Loucy (cell line): Measurements from ENCODE around the gene ASB2.

Experiments used
- H2AFZ ChIP-seq: fragments of 200-600 bp; sonication (generic); 2 replicates; pipeline ENCODE4 v1.6.0; 2016; ENCODE audit warnings: antibody characterized with exemption, mild to moderate bottlenecking, low read length, moderate library complexity
- H3F3A ChIP-seq: fragments of 200-600 bp; 2 replicates; pipeline ENCODE4 v1.6.0; 2016; ENCODE audit warnings: antibody characterized with exemption, low read depth, mild to moderate bottlenecking
- H3K27me3 ChIP-seq: fragments of 200-600 bp; sonication (generic); 2 replicates; pipeline ENCODE4 v1.6.1; 2014; ENCODE audit warnings: low read length, mild to moderate bottlenecking; ENCODE audit not compliant: insufficient read depth, poor library complexity, severe bottlenecking
- H3K36me3 ChIP-seq: fragments of 200-600 bp; sonication (generic); 2 replicates; pipeline ENCODE4 v1.6.1; 2016; ENCODE audit warnings: low read length; ENCODE audit not compliant: insufficient read depth
- H3K4me1 ChIP-seq: fragments of 200-600 bp; sonication (generic); 2 replicates; pipeline ENCODE4 v1.5.1; 2014; ENCODE audit warnings: low read length, mild to moderate bottlenecking; ENCODE audit not compliant: insufficient read depth, poor library complexity, severe bottlenecking
- H3K4me2 ChIP-seq: fragments of 200-600 bp; sonication (generic); 2 replicates; pipeline ENCODE4 v1.6.0; 2014; ENCODE audit warnings: antibody characterized with exemption, low read length, low read depth, mild to moderate bottlenecking; ENCODE audit not compliant: poor library complexity, severe bottlenecking
- H3K4me3 ChIP-seq: fragments of 200-600 bp; sonication (generic); 2 replicates; pipeline ENCODE4 v1.5.1; 2014; ENCODE audit warnings: low read length, mild to moderate bottlenecking, mixed read lengths; ENCODE audit not compliant: poor library complexity, severe bottlenecking
- H3K79me2 ChIP-seq: fragments of 200-600 bp; sonication (generic); 2 replicates; pipeline ENCODE4 v1.6.1; 2014; ENCODE audit warnings: low read length; ENCODE audit not compliant: insufficient read depth
- H3K9ac ChIP-seq: fragments of 200-600 bp; sonication (generic); 2 replicates; pipeline ENCODE4 v1.6.0; 2014; ENCODE audit warnings: mild to moderate bottlenecking, low read depth, low read length, moderate library complexity; ENCODE audit not compliant: poor library complexity, severe bottlenecking
- H3K9me2 ChIP-seq: fragments of 200-600 bp; sonication (generic); replicated peaks from 2 replicates; pipeline ENCODE4 v1.6.1; 2016; ENCODE audit warnings: low read depth, low read length, mixed read lengths
- H3K9me3 ChIP-seq: fragments of 200-600 bp; sonication (generic); 2 replicates; pipeline ENCODE4 v1.6.1; 2014; ENCODE audit warnings: mild to moderate bottlenecking, antibody characterized with exemption, low read length, low read depth; ENCODE audit not compliant: insufficient read depth
- H4K20me1 ChIP-seq: fragments of 200-600 bp; sonication (generic); 2 replicates; pipeline ENCODE4 v1.6.0; 2014; ENCODE audit warnings: antibody characterized with exemption, low read length, mild to moderate bottlenecking; ENCODE audit not compliant: insufficient read depth, poor library complexity, severe bottlenecking
- CTCF ChIP-seq: fragments of 200-600 bp; sonication (generic); conservative IDR thresholded peaks from 2 replicates; pipeline ENCODE4 v1.5.1; 2014; ENCODE audit warnings: mild to moderate bottlenecking, antibody characterized with exemption, low read length
- EZH2phosphoT487 ChIP-seq: fragments of 200-600 bp; IDR thresholded peaks from 2 replicates; pipeline ENCODE4 v1.6.1; 2018; ENCODE audit warnings: antibody characterized with exemption, mild to moderate bottlenecking, moderate library complexity, borderline replicate concordance

Gene ASB2

DNA sequence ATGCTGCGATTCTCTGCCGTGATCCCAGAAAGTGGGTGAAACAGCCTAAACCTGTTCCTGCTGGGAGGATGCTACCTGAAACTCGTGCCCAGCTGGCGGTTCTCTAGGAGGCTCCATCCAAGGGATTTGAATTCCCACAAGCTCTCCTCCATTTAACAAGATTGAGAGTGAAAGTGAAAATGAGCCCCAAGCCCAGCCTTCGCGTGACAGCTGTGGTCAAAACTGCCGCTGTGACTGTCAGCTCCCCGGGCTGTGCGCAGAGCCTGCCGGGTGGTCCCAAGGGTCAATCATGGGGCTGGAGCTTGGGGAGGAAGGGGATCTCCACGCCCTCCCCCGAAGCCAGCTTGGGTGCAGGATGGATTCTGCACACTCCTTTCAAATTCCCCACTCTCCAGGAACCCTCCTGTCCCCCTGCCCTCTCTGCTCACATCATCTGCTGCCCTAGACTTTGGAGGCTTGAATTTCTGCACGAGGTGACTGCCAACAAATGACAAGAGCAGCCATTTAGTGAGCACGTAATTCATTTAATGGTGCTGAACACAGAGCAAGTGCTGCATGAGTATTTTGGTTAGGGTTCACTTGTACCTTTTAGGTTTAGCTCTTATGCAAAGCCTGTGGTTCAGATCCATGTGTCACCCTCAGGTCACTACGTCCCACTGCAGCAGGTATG is 5.3 kb downstream of the ASB2 start:
- H3K9me3 ChIP-seq: no peaks in the 10 kb centered on the region
- H3K9me2 ChIP-seq: no peaks in the 10 kb centered on the region
- H3K36me3 ChIP-seq: no peaks in the 10 kb centered on the region
- TF ChIP-seq CTCF: 0 out of 2 replicates have a peak, but pooled peaks have one; percentile 22
- no peak for TF ChIP-seq EZH2phosphoT487
- peaks cover 6% of the 10 kb centered on the region for H3K4me1 ChIP-seq
- H4K20me1 ChIP-seq: no peaks in the 10 kb centered on the region
- H3K4me3 ChIP-seq: peak overlapping the region; percentile 71
- H3F3A ChIP-seq: no peaks in the 10 kb centered on the region
- H3K4me2 ChIP-seq: peak overlapping the region; percentile 77
- no peaks in the 10 kb centered on the region for H3K79me2 ChIP-seq
- peak overlapping the region; percentile 73 for H2AFZ ChIP-seq
- H3K27me3 ChIP-seq: peaks cover 50% of the 10 kb centered on the region
- H3K9ac ChIP-seq: peak overlapping the region; percentile 51

DNA sequence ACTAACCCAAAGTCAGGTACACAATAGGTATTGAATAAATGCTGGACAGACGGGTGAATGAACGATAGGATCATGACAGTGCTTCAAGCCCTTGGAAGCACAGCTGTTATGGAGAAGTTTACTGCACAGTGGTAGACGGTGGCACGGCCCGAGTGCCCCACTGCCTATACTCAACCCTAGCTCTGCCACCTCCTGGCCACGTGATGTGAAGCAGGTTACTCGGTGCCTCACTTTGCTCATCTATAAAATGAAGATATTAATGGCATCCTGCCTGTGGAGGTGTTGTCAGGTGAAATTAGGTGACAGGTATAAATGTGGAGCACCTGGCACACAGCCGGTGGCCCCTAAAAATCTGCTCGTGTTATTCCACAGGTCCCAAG is 5.8 kb downstream of the ASB2 start:
- Histone ChIP-seq H3K79me2 (no peaks in the 10 kb centered on the region), H4K20me1 (no peaks in the 10 kb centered on the region), H2AFZ (peak overlapping the region; percentile 73), H3K36me3 (no peaks in the 10 kb centered on the region), H3K9ac (peak overlapping the region; percentile 51), H3K27me3 (peaks cover 45% of the 10 kb centered on the region), H3K4me1 (peaks cover 6% of the 10 kb centered on the region), H3K4me2 (peak overlapping the region; percentile 77), H3K9me3 (no peaks in the 10 kb centered on the region), H3K4me3 (peak overlapping the region; percentile 71), H3K9me2 (no peaks in the 10 kb centered on the region), H3F3A (no peaks in the 10 kb centered on the region)
- TF ChIP-seq EZH2phosphoT487: no peak
- peak; percentile 77 for TF ChIP-seq CTCF

GRCh38 chr14:93969082-93969828 is 7.1 kb downstream of the ASB2 start:
- Histone ChIP-seq H3K9me3 (no peaks in the 10 kb centered on the region), H3K79me2 (no peaks in the 10 kb centered on the region), H3F3A (no peaks in the 10 kb centered on the region), H3K9ac (no peak overlapping the region), H3K4me3 (no peak overlapping the region), H3K27me3 (peaks cover 32% of the 10 kb centered on the region), H3K36me3 (no peaks in the 10 kb centered on the region), H2AFZ (no peak overlapping the region), H4K20me1 (no peaks in the 10 kb centered on the region), H3K4me1 (peaks cover 6% of the 10 kb centered on the region), H3K4me2 (no peak overlapping the region), H3K9me2 (no peaks in the 10 kb centered on the region)
- TF ChIP-seq EZH2phosphoT487 (no peak), CTCF (no peak)
